GM19455 (cell line): ENCODE measurements around the gene PIP5KL1.

Experiments used
- ATAC-seq: cut with Tn5 transposase; IDR thresholded peaks from one replicate; pipeline ENCODE4 v1.9.1; 2021; ENCODE audit not compliant: unreplicated experiment

The PIP5KL1 gene

DNA sequence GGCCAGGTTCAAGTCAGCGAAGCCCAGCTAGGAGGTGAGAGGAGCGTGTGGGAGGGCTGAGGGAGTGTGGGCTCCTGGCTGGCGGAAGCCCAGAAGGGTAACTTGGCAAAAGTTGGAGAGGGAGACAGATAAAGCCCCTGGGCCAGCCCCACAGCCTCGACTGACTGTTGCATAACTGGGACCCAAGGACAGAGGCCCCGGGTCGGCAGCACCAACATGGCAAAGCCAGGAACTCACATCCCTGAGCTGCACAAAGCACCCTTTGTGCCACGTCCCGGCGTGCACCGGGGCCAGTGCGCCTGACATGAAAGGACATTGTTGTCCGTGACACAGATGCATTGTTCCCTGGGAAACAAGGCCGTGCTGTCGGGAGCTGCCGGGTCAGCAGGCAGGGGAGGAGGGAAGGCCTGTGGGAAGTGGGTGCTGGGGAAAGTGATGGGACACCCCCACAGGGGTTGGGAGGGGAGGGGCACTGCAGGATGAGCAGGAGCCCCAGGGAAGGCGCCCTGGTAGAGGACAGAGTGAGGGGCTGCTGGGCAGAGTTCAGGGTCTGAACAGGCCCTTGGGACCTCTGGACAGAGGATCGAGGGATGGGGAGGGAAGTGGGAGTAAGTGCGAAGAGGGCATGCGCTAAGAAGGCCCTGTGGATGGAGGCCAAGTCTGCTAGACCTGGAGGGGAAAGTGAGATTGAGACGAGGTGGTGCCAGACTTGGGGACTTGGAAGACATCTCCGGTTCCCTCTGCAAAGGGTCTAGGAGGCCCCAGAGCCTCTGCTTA is 20.1 kb upstream of the PIP5KL1 start:
- no peak for ATAC-seq

DNA sequence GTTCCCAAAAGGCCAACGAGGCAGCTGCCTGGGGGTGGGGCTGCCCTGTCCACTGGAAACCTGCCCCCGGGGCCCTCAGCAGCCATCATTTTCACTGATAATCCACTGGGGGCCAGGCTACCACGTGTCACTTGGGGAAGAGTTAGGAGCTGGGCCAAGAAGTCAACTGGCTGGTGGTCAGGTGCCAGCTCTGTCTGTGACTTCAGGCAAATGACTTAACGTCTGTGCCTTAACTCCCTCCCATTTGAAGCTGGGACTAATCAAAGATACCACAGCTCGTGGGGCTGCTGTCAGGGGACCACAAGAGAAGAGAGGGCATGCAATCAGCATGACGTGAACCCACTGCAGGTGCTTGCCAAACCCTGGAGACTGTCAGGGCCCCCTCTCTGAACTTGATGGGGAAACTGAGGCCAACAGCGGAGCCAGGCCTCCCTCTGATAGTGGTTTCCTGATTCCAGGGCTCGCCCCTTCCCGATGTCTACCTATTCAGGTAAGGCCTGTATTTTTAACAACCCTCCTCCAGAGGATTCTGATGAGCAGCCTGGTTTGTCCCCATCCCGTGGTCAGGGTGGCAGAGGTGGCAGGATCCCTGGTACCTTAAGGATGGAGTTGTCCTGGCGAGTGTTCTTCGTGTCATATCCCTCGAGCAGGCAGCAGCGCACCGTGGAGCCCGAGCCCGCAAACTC is 19.4 kb upstream of the PIP5KL1 start:
- ATAC-seq, result no peak

GRCh38 chr9:127947841-127948710 is 17.5 kb upstream of the PIP5KL1 start:
- no peak for ATAC-seq

DNA sequence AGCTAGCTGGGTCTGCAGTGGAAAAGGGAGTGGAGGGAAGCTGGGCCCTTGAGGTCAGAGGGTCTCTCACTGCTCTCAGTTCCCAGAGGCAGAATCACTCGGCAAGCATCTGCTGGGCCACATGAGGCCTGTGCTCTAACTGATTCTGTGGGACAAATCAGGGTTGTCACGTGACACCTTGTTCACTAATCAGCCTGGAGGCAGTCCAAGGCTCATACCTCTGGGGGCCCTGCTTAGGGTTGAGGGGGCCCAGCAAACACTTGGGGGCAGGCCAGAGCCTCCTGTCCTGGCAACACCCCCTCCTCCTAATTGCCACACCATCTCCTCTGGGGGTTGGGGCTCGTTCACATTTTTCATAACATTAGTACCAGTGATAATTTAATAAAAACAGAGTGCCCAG is 16.2 kb upstream of the PIP5KL1 start:
- ATAC-seq, result no peak

DNA sequence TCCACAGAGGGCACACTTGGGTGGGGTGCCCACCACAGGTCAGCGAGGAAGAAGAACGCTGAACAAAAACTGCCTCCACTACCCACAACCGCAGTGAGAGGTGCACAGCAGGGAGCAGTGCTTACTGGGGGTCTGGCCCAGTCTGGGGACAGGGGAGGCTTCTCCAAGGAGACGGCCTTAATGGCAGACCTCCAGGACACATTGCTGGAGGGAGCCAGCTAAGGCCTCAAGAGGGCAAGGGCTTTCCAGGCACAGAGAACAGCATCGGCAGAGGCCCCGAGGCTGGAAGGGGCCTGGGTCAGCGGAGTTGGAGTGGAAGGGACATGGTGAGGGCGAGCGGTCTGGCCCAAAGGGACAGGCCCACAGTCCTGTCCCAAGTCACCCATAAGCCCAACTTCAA is 15.4 kb upstream of the PIP5KL1 start:
- ATAC-seq, result no peak

DNA sequence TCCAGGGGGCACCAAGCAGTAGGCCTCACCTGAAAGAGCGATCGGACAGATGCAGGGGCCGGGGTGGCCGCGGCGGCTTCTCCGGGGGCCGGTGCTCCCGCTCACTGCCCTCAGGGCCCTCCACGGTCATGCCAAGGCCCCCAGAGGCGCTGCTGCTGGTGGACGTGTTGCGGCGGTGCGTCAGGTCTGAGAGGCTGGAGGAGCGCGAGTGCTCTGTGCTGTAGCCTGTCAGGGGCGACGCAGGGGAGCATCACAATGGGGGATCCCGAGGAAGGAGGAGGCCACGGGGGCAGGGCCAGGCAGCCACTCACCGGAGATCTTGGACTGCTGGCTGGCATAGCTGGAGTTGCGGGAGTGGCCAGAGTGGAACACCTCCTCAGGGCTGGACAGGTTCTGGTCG is 14.8 kb upstream of the PIP5KL1 start:
- no peak for ATAC-seq

DNA sequence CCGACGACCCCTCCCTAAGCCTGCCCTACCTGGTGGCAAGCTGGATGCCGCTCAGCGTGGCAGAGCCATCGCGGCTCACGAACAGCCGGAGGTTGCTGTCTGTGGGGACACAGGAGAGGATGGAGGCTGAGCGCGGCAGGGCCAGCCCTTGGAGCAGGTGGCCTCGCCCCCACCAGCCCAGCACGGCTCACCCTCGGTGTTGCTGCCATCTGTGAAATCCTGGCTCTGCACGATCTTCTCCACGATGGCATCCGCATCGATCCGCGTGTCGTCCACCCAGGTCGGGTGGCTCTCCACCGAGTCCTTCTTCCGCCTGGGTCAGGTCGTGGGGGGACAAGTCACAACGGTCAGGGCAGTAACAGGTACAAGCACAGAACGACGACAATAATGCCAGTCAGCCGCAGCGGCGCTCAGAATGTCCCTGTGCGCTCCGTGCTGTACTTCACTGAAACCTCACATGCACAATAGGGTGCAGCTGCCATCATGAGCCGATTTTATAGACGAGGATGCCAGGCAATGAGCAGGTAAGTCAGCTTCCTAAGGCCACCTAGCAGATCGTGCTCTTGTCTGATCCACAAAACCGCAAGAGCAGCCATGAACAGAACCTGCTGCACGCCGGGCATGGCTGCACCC is 14.1 kb upstream of the PIP5KL1 start:
- ATAC-seq, result no peak

DNA sequence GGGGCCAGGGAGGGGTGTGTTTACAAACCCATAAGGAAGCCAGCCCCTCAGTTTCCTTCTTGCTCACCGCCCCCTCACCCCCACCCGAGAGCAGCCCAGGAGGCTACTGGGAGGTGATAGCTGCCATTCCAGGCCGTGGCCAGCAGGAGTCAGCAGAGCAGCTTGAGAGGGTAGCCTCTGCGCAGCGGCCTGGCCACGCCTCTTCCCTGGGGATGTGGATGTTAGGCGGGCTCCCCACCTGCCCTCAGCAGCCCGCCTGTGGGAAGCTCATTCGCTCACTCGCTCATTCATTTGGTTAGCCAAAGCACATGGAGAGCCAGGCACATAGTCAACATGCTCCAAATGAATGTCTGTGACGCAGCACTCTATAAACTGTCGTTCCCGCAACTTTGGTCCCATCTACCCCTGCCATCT is 13.2 kb upstream of the PIP5KL1 start:
- no peak for ATAC-seq

DNA sequence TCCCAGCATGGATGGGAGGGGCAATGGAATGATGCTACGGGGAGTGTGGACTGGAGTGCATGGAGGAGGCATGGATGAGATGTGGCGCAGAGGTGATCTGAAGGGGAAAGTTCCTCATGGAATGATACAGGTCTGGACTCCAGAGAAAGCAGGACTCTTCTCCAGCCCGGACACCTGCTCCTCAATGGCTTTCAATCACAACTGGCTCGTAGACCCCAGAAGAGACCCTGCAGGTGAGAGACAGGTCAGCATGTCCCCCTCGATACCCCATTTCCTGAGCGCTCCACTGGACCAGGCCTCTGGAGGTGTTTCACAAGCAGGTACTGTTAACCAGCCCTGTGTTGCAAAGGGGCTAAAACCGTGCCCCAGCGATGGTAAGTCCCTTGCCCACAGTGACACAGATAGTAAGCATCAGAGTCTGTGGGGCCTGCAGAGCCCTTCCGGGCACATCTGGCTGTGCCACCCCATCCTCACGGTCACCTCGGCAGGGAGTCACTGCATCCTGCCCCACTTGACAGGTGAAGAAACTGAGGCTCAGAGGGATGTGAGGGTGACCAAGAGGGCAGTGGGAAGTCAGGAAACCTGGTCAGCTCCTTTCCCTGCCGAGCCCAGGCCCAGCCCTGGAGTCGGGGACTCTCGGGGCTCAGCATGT is 12.6 kb upstream of the PIP5KL1 start:
- ATAC-seq, result no peak

DNA sequence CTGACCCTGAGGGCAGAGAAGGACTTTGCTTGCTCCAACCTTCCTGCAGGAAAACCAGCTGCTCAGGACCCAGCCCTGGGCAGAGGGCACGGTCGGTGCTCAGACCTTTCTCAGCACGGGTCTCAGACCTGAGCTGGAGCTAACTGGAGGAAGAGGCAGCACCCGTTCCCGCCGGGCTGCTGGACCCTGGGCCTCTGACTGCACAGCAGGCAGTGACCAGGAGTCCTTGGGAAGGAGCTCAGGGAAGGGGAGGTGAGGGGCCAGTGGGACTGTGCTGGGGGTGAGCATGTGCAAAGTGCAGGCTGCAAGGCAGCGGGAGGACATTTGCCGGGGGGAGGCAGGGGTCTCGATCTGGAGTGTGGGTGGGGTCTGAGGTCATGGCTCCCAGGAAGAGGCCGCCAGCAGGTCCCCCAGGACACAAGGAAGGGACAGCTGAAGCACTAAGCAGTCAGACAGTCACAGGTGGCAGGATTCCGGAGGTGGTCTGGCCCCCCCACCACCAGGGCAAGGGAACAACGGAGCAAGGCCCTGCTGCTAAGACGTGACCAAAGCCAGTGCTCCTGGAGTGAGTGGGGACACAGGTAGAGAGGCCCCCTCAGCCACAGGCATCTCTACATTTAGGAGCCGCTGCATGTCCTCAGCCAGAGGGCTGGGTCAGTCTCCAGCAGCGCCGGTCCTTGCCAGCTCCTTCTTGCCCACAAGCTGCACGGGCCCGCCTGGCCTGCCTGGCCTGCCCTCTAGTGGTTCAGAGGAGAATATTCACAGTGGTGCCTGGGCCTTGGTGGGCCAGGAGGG is 11.8 kb upstream of the PIP5KL1 start:
- no peak for ATAC-seq

- no peak for ATAC-seq
Observed at GRCh38 chr9:127941961-127942215, 11.3 kb upstream of the PIP5KL1 start.

DNA sequence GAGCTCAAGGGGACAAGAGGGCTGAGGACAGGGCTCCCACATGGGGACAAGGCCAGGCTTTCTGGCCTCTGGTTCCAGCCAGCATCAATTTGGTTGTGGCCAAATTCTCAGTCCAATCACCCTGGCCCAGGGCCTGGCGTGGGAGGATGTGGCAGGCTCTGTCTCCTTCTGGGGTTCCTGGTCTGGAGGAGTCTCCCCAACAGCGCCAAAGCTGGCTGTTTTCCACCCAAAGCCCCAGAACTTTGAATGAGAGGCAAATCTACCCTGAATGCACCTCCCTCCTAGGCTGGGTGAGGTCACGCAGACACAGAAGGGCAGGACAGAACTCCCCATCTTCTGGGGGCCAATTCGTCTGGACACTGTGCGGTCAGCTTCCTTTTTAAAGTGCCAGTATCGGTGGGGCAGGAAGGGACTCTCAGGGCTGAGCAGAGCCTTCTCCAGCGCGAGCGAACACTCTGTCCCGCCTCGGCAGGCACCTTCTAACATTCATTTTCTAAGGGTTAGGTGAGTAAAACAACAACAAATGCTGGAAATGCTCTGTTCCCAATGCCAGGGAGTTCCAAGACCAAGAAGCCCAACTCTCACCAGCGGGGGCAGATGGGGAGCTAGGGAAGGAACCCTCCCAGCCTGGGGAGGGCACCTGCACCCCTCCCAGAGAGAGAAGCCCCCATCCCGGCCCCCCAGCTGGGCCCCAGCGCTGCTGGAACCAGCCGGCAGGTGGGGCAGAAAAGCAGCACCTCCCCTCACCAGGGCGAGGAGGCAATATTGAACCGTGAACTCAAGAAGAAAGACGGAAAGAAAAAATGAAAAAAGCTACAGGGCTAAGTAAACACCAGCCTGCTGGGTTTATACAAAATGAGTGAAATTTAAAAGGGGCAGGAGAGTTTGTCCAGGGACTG is 10.7 kb upstream of the PIP5KL1 start:
- no peak for ATAC-seq

GRCh38 chr9:127940593-127940992 is 10.0 kb upstream of the PIP5KL1 start:
- ATAC-seq, result no peak

GRCh38 chr9:127938298-127938690 is 7.7 kb upstream of the PIP5KL1 start:
- no peak for ATAC-seq

- ATAC-seq, result peak; percentile 88
Observed at GRCh38 chr9:127937388-127938297, 7.1 kb upstream of the PIP5KL1 start, which contains the start of gene DPM2. Gene DPM2 (minus strand): TSS chr9:127937854. CDS start chr9:127937820, 34 bp downstream.

DNA sequence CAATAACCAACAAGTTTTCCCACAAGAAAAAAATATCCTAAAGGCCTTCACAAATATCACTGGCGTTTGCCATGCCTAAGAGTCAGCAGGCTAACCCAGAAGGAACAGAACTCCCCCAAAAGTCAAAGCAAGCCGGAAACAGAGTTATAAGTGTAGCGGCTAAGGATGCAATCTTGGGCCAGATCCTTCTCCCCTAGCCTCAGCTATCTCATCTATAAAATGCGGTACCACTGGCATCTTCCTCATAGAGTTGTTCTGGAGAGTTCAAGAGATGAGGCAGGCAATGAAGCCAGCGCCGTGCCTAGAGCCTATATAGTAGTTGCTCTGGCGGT is 6.4 kb upstream of the PIP5KL1 start:
- no peak for ATAC-seq

- ATAC-seq, result no peak
Observed at GRCh38 chr9:127936347-127936852, 5.8 kb upstream of the PIP5KL1 start.

- ATAC-seq, result no peak
Observed at GRCh38 chr9:127935765-127936221, 5.2 kb upstream of the PIP5KL1 start.
